H4 (cell line): ENCODE results near the gene SRSF10. TPM values are rescaled to one million over a fixed set of nuclear protein-coding genes. Genes with fewer than 3 reads are reported as not detected.
"Not testable (repeated sequence)": the region's sequence is repeated elsewhere in the genome, so short reads cannot be mapped to it uniquely, and the experiment has no call there.

ENCODE experiments used
- DNase-seq: peaks from one replicate; pipeline ENCODE4 v3.0.0-alpha.2; 2015; ENCODE audit warnings: low spot score
- total RNA-seq: library from RNA; depleted of rRNA; stranded (reverse); fragments of >200 nt; shearing (Covaris generic); gene quantifications from 2 replicates; pipeline ENCODE4 v1.2.3, GENCODE V29; 2014

The SRSF10 gene
- total RNA-seq, 1 experiment from 2014 or later = 83.4 TPM

DNA sequence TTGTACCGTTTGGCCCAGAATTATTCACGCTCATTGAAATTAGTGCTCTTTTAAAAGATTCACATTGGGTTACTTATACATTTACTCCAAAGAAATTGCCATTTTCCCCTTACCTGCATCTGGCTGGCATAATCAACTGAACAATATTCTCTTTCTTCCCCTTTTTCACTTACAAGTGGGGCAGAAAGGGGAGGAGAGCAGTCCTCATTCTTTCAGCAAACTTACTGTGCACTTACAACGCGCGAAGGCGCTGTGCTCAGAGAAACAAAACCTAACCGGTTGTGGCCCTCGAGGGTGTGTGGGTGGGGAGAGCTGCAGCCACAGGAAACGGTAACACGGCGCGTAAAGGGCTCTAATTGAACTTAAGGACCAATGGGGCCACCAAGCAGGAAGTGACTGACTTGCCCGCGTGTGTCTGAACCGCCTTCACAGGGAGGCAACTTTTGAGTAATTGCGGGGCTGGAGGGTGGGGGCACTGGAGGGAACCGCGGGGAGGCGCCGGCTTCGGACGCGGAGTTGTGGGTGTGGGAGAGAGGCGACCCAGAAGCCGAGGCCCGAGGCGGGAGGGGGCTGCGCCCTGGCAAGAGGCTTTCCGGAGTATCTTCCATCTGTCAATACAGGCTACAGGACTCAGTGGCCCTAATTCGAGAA lies 21.2 kb downstream of the SRSF10 start:
- DNase-seq = peak; percentile 97

GRCh38 chr1:23958040-23958809 lies 21.9 kb downstream of the SRSF10 start:
- DNase-seq = not testable (repeated sequence)

- DNase-seq = no peak
Measured at GRCh38 chr1:23957096-23957495, 23.0 kb downstream of the SRSF10 start.

GRCh38 chr1:23953020-23953419 lies 27.1 kb downstream of the SRSF10 start:
- no peak for DNase-seq

DNA sequence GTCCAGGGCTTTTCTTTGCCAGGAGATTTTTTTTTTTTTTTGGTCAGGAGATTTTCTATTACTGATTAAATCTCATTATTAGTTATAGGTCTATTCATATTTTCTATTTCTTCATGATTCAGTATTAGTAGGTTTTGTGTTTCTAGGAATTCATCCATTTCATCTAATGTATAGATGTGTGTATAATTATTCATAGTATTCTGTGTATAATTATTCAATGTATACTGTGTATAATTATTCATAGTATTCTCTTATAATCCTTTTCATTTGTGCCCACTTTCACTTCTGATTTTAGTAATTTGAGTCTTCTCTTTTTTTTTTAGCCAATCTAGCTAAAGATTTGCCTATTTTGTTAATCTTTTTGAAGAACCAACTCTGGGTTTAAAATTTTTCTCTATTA lies 32.8 kb downstream of the SRSF10 start:
- no peak for DNase-seq

DNA sequence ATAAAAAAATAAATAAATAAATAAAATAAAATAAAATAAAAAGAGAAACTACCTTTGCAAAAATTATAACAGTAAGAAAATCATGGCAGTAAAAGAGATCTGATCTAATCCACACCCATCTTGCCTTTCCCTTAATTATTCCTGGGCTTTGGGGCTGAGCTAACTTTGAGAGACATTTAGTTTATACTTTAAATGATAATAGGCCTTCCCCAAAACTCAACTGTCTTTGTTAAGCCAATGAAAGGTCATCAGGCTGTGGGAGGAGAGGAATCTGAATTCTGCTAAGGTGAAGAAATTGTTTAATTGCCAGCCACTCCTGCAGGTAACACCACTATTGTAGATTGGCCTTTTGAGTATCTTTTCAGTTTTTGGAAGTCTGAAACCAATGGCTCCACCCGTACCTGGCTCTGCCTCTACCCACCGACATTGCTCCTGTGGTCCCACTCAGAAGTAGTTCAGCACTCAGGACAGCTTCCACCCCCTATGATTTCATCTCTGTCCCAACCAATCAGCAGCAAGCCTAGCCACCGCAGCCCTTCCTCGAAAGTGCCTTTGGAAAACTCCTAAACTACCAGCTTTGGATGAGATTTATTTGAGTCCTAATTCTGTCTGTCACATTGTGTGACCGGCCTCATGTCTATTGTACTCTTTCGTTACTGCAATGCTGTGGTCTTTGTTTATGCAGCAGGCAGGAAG lies 43.5 kb downstream of the SRSF10 start:
- DNase-seq = no peak

DNA sequence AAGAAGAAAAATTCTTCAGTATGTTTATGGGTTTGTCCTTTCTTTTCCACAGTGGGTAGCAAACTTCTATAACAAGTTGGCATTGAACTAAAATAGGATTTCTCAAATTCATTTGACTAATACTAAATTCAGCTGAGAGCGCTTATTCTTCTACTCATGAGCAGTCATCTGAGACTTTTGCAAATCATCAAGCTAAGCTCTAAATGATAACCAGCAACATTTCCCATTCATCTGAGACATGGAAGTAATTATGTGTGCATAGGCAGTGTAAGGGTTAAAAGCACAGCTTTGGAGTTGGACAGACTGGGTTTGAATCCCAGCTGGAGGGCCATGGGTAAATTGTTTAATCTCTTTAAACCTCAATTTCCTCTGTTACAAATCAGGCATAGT lies 48.6 kb downstream of the SRSF10 start:
- no peak for DNase-seq

DNA sequence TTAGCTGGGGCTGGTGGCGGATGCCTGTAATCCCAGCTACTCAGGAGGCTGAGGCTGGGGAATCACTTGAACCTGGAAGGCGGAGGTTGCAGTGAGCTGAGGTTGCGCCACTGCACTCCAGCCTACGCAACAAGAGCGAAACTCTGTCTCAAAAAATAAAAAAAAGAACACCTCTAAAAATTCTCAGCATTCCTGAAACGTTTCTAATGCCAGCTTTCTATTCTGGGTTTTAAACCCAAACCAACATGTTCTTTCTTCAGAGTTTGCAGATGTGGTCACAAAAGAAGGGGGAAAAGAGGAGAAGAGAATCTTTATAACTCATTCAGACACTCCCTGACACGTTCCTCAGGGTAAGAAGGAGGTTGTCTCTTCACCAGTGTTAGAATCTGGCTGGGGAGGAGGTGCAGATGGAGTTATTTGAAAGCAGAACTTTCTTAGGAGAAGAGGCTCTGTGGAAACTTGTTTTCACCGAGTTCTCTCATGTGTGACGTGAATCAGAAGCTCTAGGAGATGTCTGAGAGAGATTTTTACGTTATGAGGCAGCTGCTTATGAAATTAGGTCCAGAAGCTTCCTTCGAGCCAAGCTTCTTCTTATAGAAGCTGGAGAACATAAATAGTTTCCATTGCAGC lies 49.2 kb downstream of the SRSF10 start:
- no peak for DNase-seq

DNA sequence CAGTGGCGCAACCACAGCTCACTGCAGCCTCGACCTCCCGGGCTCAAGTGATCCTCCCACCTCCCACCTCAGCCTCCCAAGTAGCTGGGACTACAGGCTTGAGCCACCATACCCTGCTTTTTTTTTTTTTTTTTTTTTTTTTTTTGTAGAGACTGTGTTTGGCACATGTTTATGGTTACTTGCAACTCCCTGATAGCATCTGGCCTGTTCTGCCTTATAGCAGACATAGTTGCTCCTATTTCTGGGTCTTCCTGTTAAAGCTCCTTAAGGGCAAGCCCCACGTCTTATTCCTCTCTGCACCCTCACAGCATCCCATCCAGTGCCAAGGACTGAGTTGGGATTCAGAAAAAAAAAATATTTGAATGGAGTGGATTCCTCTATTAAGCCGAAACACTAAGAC lies 49.9 kb downstream of the SRSF10 start:
- DNase-seq = no peak

DNA sequence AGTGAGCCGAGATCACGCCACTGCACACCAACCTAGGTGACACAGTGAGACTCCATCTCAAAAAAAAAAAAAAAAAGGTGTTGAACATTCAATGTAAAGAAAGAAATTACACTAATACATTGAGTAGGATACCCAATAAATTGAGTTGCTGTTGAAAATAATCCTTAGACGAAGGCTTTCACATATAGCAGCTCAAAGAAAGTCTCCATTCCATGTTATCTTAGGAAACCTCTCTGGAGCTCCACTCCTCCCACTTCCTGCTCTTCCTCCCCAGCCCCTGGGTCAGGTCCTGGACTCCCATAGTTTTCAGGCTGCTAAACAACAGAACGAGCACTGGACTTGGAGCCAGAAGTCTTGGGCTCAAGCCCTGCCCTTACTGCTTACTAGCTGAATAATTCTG lies 51.3 kb downstream of the SRSF10 start:
- no peak for DNase-seq

GRCh38 chr1:23927097-23927496 lies 53.0 kb downstream of the SRSF10 start:
- DNase-seq = no peak

DNA sequence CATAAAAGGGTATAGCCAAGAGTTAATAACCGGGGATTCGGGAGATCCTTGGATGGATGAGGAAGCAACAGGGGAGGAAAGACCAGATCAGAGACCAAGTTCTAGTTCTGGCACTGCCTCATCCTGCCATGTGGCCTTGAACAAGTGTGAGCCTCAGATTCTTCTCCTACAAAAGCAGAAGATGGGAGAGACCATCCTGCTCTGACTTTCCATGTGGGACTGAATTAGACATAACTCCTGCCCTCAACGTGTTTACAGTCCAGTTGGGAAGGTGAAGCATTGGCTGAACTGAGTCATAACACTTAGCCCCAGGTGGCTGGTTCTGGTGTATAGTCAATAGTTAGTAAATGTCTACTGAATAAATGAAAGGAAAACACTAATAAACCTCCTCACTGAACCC lies 54.8 kb downstream of the SRSF10 start:
- DNase-seq = no peak

- no peak for DNase-seq
Measured at GRCh38 chr1:23924601-23925000, 55.5 kb downstream of the SRSF10 start.

DNA sequence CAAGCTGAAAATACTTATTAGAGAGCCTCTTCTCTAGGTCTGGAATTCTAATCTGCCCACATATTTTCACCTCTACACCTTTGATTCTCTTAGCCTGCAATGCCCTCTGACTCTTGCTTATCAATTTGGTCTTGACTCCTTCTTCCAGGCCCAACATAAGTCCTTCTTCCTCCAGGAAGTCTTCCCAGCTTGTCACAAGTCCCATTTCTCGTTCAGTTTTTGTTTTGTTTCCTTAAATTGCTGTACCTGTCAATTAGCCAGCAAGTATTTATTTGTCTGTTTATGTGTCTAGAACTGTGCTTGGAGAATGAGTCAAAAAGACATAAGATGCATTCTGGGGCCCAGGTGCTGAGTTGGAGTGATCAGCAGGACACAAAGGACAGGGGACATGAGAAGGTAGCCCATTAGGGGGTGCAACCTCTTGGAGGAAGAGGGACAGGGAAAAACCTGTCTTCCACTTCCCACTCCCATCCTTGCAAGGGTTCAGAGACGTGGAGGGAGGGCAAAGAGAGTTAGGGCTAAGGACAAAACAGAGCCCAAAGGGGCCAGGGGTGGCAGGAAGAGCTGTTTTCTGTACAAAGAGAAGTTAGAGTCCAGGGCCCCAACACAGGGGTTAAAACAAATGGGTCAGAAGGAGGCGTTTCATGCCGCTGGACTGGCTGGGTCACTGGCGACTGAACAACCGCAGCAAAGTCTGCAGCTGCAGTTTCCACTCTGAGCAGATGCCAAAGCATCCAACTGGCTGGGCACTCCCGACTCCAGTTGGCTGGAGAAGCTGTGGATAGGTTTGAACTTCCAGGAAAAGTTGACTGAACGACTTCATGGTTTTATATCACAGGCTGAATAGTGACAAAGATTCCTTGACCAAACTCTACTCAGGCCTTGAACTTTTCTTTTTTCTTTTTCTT lies 56.3 kb downstream of the SRSF10 start:
- no peak for DNase-seq

DNA sequence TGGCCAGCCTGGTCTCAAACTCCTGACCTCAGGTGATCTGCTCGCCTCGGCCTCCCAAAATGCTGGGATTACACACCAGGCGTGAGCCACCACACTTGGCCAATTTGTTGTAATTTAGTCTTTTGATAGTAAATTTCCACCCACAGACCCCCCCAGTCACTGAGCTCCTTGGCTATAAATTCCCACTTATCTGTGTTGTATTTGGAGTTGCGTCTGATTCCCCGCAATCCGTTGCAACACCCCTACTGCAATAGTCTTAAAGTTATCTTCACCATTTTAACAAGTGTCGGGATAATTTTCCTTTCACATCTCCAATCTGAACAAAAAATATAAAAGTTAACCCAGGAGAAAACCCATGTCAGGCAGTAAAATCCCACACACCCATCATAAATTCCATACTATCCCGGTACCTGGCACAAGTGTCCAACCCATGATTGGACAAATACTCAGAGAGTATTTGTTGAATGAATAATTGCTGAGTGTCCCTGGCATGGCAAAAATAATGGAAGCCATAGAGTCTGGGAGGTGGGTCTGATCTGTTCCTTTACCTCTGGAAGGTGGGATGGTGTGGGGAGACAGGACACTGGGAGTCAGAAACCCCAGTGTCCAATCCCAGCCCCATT lies 57.7 kb downstream of the SRSF10 start:
- no peak for DNase-seq

DNA sequence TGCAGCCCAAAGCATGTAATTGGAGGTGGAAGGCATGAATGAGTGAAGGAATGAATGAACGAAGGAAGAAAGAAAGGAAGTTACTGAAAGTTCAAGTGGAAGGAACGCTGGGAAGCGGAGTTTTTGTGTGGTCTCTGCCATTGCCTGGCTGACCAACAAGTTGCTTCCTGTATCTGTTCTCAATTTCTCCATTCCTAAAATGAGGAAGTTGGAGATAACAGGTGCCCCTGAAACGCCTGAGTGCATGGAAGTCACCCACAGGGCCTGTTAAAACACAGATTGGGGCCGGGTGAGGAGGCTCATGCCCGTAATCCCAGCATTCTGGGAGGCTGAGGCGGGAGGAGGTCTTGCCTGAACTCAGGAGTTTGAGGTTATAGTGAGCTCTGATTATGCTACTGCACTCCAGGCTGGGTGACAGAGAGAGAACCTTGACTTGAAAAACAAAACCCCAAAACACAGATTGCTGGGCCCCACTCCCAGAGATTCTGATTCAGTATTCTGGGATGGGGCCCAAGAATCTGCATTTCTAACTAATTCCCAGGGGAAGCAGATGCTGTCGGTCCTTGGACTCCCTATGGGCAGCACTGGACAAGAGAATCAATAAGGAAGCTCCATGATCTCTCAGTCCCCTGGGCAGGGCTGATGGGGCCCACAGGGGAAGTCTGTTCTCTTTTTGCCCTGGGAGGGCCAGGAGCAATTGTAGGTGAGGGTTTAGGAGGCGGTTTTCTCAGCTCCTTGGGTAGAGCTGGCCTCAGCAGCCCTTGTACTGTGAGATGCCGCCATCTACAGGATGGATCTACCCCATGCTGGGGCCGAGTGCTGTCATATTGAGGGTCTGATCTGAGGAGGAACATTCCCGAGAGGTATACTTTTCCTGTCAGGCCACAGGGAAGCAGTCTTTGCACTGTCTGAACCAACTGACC lies 63.7 kb downstream of the SRSF10 start:
- DNase-seq = peak; percentile 74

DNA sequence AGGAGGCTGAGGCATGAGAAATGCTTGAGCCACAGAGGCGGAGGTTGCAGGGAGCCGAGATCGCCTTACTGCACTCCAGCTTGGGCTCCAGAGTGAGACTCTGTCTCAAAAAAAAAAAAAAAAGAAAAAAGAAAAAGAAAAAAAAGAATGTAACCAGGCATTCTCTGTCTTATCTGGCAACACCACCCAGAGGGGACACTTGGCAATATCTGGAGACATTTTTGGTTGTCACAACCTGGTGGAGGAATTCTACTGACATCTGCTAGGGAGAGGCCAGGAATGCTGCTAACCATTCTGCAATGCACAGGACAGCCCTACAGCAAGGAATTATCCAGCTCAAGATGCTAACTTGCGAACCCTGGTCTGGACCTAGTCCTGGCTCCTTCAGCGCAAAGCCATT lies 64.7 kb downstream of the SRSF10 start:
- no peak for DNase-seq

GRCh38 chr1:23914921-23915320 lies 65.2 kb downstream of the SRSF10 start:
- DNase-seq = no peak
